ENCODE measurements around the gene SF3A2. TPM values are rescaled to one million over a fixed set of nuclear protein-coding genes. Genes with fewer than 3 reads are reported as not detected.

The SF3A2 gene
- polyA plus RNA-seq, 1 donor from 2014 or later: 14.4 TPM

DNA sequence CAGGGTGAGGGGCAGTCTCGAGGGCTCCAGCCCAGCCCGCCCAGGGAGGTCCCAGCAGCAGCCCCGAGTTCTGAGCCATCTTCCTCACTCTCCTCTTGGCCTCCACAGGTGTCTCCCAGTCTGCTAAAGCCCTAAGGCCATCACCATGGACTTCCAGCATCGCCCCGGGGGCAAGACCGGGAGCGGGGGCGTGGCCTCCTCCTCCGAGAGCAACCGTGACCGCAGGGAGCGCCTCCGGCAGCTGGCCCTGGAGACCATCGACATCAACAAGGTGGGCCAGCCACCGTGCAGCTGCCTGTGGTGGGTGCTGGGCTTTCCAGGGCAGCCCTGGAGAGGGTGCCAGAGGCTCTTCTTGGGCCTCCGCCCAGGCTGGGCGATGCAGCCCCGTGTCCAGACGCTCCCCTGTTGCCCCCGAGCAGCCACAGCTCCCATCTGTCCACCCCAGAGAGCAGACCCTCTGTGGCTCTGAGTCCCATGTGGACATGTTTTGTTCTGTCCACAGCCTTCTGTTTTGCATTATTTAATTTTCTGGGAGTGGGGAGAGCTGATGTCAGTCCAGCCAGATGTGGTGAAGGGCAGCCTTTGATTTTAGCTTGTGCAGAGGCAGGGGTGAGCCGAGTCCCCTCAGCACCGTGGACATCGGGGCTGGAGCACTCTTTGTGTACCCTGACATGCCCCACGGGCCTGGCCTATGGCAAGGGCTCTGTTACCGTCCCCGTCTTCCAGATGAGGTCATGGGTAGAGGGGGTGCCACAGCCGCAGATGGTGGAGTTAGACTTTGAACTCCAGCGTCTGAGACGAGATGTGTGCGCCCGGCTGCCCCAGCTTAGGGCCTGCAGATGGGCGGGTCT, 6.9 kb downstream of the SF3A2 start:
- Histone ChIP-seq H3K4me2 (ENCODE audit: low read length) (no peak overlapping the region), H3K79me2 (replicated peaks; ENCODE audit: insufficient read depth, low read length) (peaks cover 45% of the 10 kb centered on the region), H2AFZ (ENCODE audit: low read depth, low read length) (no peak overlapping the region), H4K20me1 (ENCODE audit: insufficient read depth) (no peaks in the 10 kb centered on the region), H3K27ac (ENCODE audit: low read length) (no peak overlapping the region), H3K9me2 (ENCODE audit: insufficient read depth, low read length) (no peaks in the 10 kb centered on the region), H3F3A (ENCODE audit: insufficient read depth, low read length, poor library complexity, severe bottlenecking) (no peaks in the 10 kb centered on the region), H3K27me3 (ENCODE audit: insufficient read depth, low read depth, low read length) (no peaks in the 10 kb centered on the region), H3K9me3 (ENCODE audit: low read length) (no peaks in the 10 kb centered on the region), H3K36me3 (ENCODE audit: insufficient read depth, low read length) (no peaks in the 10 kb centered on the region), H3K9ac (ENCODE audit: low read length) (no peak overlapping the region), H3K4me3 (ENCODE audit: low read length) (no peak overlapping the region)
- TF ChIP-seq EP300 (conservative IDR thresholded peaks at IDR 0.05; ENCODE audit: poor library complexity, severe bottlenecking) (no peak), SMC3 (conservative IDR thresholded peaks at IDR 0.05; ENCODE audit: poor library complexity) (no peak), EZH2 (IDR thresholded peaks at IDR 0.05; ENCODE audit: borderline replicate concordance, insufficient read depth, low read length, poor library complexity, severe bottlenecking) (no peak), MXI1 (conservative IDR thresholded peaks at IDR 0.05; ENCODE audit: poor library complexity, severe bottlenecking) (no peak), TAF1 (IDR thresholded peaks at IDR 0.05; ENCODE audit: low read depth) (no peak), POLR2AphosphoS5 (IDR thresholded peaks at IDR 0.05) (no peak), RAD21 (conservative IDR thresholded peaks at IDR 0.05) (no peak)
- TF ChIP-seq, protein P1, sequence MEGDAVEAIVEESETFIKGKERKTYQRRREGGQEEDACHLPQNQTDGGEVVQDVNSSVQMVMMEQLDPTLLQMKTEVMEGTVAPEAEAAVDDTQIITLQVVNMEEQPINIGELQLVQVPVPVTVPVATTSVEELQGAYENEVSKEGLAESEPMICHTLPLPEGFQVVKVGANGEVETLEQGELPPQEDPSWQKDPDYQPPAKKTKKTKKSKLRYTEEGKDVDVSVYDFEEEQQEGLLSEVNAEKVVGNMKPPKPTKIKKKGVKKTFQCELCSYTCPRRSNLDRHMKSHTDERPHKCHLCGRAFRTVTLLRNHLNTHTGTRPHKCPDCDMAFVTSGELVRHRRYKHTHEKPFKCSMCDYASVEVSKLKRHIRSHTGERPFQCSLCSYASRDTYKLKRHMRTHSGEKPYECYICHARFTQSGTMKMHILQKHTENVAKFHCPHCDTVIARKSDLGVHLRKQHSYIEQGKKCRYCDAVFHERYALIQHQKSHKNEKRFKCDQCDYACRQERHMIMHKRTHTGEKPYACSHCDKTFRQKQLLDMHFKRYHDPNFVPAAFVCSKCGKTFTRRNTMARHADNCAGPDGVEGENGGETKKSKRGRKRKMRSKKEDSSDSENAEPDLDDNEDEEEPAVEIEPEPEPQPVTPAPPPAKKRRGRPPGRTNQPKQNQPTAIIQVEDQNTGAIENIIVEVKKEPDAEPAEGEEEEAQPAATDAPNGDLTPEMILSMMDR (IDR thresholded peaks at IDR 0.05; ENCODE audit: poor library complexity, severe bottlenecking): no peak
- TF ChIP-seq, protein P2, sequence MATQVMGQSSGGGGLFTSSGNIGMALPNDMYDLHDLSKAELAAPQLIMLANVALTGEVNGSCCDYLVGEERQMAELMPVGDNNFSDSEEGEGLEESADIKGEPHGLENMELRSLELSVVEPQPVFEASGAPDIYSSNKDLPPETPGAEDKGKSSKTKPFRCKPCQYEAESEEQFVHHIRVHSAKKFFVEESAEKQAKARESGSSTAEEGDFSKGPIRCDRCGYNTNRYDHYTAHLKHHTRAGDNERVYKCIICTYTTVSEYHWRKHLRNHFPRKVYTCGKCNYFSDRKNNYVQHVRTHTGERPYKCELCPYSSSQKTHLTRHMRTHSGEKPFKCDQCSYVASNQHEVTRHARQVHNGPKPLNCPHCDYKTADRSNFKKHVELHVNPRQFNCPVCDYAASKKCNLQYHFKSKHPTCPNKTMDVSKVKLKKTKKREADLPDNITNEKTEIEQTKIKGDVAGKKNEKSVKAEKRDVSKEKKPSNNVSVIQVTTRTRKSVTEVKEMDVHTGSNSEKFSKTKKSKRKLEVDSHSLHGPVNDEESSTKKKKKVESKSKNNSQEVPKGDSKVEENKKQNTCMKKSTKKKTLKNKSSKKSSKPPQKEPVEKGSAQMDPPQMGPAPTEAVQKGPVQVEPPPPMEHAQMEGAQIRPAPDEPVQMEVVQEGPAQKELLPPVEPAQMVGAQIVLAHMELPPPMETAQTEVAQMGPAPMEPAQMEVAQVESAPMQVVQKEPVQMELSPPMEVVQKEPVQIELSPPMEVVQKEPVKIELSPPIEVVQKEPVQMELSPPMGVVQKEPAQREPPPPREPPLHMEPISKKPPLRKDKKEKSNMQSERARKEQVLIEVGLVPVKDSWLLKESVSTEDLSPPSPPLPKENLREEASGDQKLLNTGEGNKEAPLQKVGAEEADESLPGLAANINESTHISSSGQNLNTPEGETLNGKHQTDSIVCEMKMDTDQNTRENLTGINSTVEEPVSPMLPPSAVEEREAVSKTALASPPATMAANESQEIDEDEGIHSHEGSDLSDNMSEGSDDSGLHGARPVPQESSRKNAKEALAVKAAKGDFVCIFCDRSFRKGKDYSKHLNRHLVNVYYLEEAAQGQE (IDR thresholded peaks at IDR 0.05; ENCODE audit: borderline replicate concordance): no peak

DNA sequence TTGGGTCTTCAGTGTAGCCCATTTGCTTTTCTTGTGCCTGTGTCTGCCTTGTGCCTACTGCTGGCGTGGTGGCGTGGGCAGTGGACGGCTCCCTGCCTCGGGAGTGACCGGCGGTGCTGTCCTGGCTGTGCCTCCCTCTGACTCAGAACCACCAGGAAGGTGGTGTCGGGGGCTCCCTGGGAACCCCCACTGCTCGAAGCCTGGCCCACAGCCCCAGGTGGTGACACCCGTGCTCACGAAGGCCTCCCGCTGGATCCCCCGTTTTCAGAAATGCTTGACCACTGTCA, 7.4 kb downstream of the SF3A2 start:
- Histone ChIP-seq H2AFZ (ENCODE audit: low read depth, low read length) (no peak overlapping the region), H3K79me2 (replicated peaks; ENCODE audit: insufficient read depth, low read length) (peaks cover 40% of the 10 kb centered on the region), H3K9me3 (ENCODE audit: low read length) (no peaks in the 10 kb centered on the region), H3K9ac (ENCODE audit: low read length) (no peak overlapping the region), H3K27ac (ENCODE audit: low read length) (no peak overlapping the region), H3K4me3 (ENCODE audit: low read length) (no peak overlapping the region), H3K4me2 (ENCODE audit: low read length) (no peak overlapping the region), H3F3A (ENCODE audit: insufficient read depth, low read length, poor library complexity, severe bottlenecking) (no peaks in the 10 kb centered on the region), H3K36me3 (ENCODE audit: insufficient read depth, low read length) (no peaks in the 10 kb centered on the region), H3K27me3 (ENCODE audit: insufficient read depth, low read depth, low read length) (no peaks in the 10 kb centered on the region), H3K9me2 (ENCODE audit: insufficient read depth, low read length) (no peaks in the 10 kb centered on the region), H4K20me1 (ENCODE audit: insufficient read depth) (no peaks in the 10 kb centered on the region)
- TF ChIP-seq EP300 (conservative IDR thresholded peaks at IDR 0.05; ENCODE audit: poor library complexity, severe bottlenecking) (no peak), TAF1 (IDR thresholded peaks at IDR 0.05; ENCODE audit: low read depth) (no peak), RAD21 (conservative IDR thresholded peaks at IDR 0.05) (no peak), POLR2AphosphoS5 (IDR thresholded peaks at IDR 0.05) (no peak), MXI1 (conservative IDR thresholded peaks at IDR 0.05; ENCODE audit: poor library complexity, severe bottlenecking) (no peak), SMC3 (conservative IDR thresholded peaks at IDR 0.05; ENCODE audit: poor library complexity) (no peak), EZH2 (IDR thresholded peaks at IDR 0.05; ENCODE audit: borderline replicate concordance, insufficient read depth, low read length, poor library complexity, severe bottlenecking) (no peak)
- TF ChIP-seq, protein P1 (IDR thresholded peaks at IDR 0.05; ENCODE audit: poor library complexity, severe bottlenecking): no peak
- TF ChIP-seq, protein P2 (IDR thresholded peaks at IDR 0.05; ENCODE audit: borderline replicate concordance): no peak

Data from neural cell (in vitro differentiated cells).